Endodermal cell (in vitro differentiated cells): ENCODE data around the gene CCL27. TPM values are rescaled to one million over a fixed set of nuclear protein-coding genes. Genes with fewer than 3 reads are reported as not detected.

Experiments used
- DNase-seq: peaks from one replicate; pipeline ENCODE4 v3.0.0-alpha.2; 2017
- H3K27ac ChIP-seq: 2 replicates; pipeline ENCODE4 v1.5.1; 2013; ENCODE audit warnings: mild to moderate bottlenecking, low read depth, low read length, moderate library complexity
- H3K27me3 ChIP-seq: 2 replicates; pipeline ENCODE4 v1.6.1; 2013; ENCODE audit warnings: mild to moderate bottlenecking, low read length, moderate library complexity; ENCODE audit not compliant: insufficient read depth, control insufficient read depth, poor library complexity, severe bottlenecking
- H3K36me3 ChIP-seq: 2 replicates; pipeline ENCODE4 v1.7.0; 2013; ENCODE audit warnings: mild to moderate bottlenecking, low read length, moderate library complexity; ENCODE audit not compliant: control insufficient read depth, insufficient read depth
- H3K4me1 ChIP-seq: one replicate; pipeline ENCODE4 v1.7.0; 2013; ENCODE audit warnings: low read length; ENCODE audit not compliant: control insufficient read depth, insufficient read depth
- H3K4me3 ChIP-seq: 2 replicates; pipeline ENCODE4 v1.5.1; 2013; ENCODE audit warnings: mild to moderate bottlenecking, low read length, moderate library complexity
- H3K9ac ChIP-seq: 2 replicates; pipeline ENCODE4 v1.6.1; 2013; ENCODE audit warnings: mild to moderate bottlenecking, low read length, moderate library complexity; ENCODE audit not compliant: poor library complexity, severe bottlenecking; ENCODE audit errors: extremely low read depth
- H3K9me3 ChIP-seq: 2 replicates; pipeline ENCODE4 v1.6.1; 2013; ENCODE audit warnings: mild to moderate bottlenecking, low read length, moderate library complexity; ENCODE audit not compliant: control insufficient read depth
- H3K27ac Mint-ChIP-seq: 2 replicates; pipeline ENCODE4 v1.8.0; 2020; ENCODE audit warnings: mixed read lengths
- H3K27me3 Mint-ChIP-seq: 2 replicates; pipeline ENCODE4 v1.8.0; 2021; ENCODE audit warnings: mild to moderate bottlenecking, mixed read lengths; ENCODE audit not compliant: insufficient read depth
- H3K36me3 Mint-ChIP-seq: 2 replicates; pipeline ENCODE4 v1.8.0; 2020; ENCODE audit warnings: low read depth, mixed read lengths
- H3K4me1 Mint-ChIP-seq: 2 replicates; pipeline ENCODE4 v1.8.0; 2020; ENCODE audit warnings: mixed read lengths
- H3K4me3 Mint-ChIP-seq: 2 replicates; pipeline ENCODE4 v1.8.0; 2020; ENCODE audit warnings: mild to moderate bottlenecking, moderate library complexity, mixed read lengths
- H3K9me3 Mint-ChIP-seq: 2 replicates; pipeline ENCODE4 v1.8.0; 2020; ENCODE audit warnings: mild to moderate bottlenecking, mixed read lengths
- whole genome bisulfite sequencing, 2 experiments: methylation state at CpG; one replicate each; pipeline versions ENCODE4 v1.1.5 to v1.1.7; 2013; ENCODE audit warnings: missing lambda C conversion rate in 2 of 2, mixed read lengths in 1 of 2; ENCODE audit not compliant: insufficient coverage in 1 of 2, insufficient read length in 1 of 2; 5-methylcytosine and 5-hydroxymethylcytosine counted together
- total RNA-seq, 2 donors: library from RNA; stranded (reverse); fragmentation: NEBNext Ultra II Directional in 1 of 2; extraction: Animal tissue kit (Norgen Biotek cat#: 25700) in 1 of 2; gene quantifications; 2 replicates in 1 of 2; 3 replicates in 1 of 2; pipeline ENCODE4 v1.2.1, GENCODE V29; 2021
- TF ChIP-seq, protein P1 (sequence below): fragments of 200-600 bp; sonication (generic); conservative IDR thresholded peaks from 2 replicates; pipeline ENCODE4 v1.5.0; 2021; ENCODE audit warnings: antibody characterized with exemption, mild to moderate bottlenecking

CCL27 gene
- total RNA-seq, 2 donors from 2014 or later = not detected

- no peaks in the 10 kb centered on the region for H3K36me3 ChIP-seq
- no peak overlapping the region for H3K27ac ChIP-seq
Observed at GRCh38 chr9:34638138-34638445, 24.4 kb downstream of the CCL27 start.

DNA sequence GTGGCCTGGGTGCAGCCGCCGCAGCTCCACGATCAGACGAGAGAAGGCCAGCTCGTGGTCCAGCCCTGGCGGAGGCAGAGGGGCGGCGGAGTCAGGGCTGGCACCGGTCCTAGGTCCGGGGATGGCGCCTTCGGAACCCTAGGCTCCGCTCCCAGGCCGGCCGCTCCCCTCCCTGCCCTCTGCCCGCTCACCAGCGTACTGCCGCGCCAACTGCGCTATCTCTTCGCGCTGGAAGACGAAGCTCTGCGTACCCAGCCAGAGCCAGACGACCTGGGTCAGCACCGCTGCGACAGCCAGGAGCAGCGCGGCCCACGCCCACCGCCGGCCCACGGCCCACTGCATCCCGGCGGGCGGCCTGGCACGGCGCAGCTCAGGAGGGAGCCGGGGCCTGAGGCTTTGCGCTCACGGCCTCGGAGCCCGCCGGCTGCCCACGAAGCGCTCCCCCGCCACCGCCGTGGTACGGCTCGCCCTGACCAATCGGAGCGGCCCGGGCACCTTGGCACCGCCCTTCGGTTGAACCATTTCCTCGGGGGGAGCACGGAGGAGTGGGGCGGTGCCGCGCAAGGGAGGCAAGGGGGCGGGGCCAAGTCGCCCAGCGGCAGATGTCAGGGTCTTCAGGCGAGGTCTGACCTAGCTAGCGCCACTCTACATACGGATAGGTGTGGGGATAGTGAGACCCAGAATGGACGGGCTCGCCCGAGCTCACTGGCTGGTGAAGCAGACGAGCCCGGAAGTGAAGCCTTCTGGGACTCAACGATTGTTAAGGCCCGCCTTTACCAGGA, 24.9 kb downstream of the CCL27 start, which contains the start of gene SIGMAR1:
SIGMAR1 (minus strand) TSS at position 432 of the 782 bp plus-strand sequence; CDS start at position 342, 90 bp downstream.
- H3K36me3 Mint-ChIP-seq = peaks cover 11% of the 10 kb centered on the region
- H3K4me1 Mint-ChIP-seq = peaks cover 18% of the 10 kb centered on the region
- peak within 1 kb of the TSS; percentile 79 for H3K27ac Mint-ChIP-seq
- no peaks in the 10 kb centered on the region for H3K9me3 Mint-ChIP-seq
- H3K4me3 Mint-ChIP-seq = peak within 1 kb of the TSS; percentile 69
- Histone ChIP-seq H3K9me3 (no peaks in the 10 kb centered on the region), H3K27me3 (no peaks in the 10 kb centered on the region), H3K4me3 (peak within 1 kb of the TSS; percentile 84), H3K4me1 (no peaks in the 10 kb centered on the region), H3K27ac (no peak within 1 kb of the TSS), H3K9ac (peak within 1 kb of the TSS; percentile 15), H3K36me3 (no peaks in the 10 kb centered on the region)
- peaks cover 15% of the 10 kb centered on the region for H3K27me3 Mint-ChIP-seq
- peak; percentile 98 for DNase-seq
- TF ChIP-seq, protein P1, sequence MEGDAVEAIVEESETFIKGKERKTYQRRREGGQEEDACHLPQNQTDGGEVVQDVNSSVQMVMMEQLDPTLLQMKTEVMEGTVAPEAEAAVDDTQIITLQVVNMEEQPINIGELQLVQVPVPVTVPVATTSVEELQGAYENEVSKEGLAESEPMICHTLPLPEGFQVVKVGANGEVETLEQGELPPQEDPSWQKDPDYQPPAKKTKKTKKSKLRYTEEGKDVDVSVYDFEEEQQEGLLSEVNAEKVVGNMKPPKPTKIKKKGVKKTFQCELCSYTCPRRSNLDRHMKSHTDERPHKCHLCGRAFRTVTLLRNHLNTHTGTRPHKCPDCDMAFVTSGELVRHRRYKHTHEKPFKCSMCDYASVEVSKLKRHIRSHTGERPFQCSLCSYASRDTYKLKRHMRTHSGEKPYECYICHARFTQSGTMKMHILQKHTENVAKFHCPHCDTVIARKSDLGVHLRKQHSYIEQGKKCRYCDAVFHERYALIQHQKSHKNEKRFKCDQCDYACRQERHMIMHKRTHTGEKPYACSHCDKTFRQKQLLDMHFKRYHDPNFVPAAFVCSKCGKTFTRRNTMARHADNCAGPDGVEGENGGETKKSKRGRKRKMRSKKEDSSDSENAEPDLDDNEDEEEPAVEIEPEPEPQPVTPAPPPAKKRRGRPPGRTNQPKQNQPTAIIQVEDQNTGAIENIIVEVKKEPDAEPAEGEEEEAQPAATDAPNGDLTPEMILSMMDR = no peak
- WGBS, 2 experiments = 2% methylated on average over 74 of the region's 74 CpGs; no CpG with 5 or more reads in 1 of the 2 experiments

More at GRCh38 chr9:34638138-34638445, 24.4 kb downstream of the CCL27 start:
- Histone ChIP-seq H3K4me1 (no peaks in the 10 kb centered on the region), H3K9me3 (no peaks in the 10 kb centered on the region), H3K27me3 (no peaks in the 10 kb centered on the region), H3K9ac (peak overlapping the region; percentile 15), H3K4me3 (peak overlapping the region; percentile 84)
- Mint-ChIP-seq H3K4me1 (peaks cover 18% of the 10 kb centered on the region), H3K9me3 (no peaks in the 10 kb centered on the region), H3K4me3 (peak overlapping the region; percentile 69), H3K27me3 (peaks cover 11% of the 10 kb centered on the region), H3K27ac (peak overlapping the region; percentile 79), H3K36me3 (peaks cover 11% of the 10 kb centered on the region)
- no peak for DNase-seq
- TF ChIP-seq, protein P1 = no peak
- WGBS, 2 experiments = 34 to 53% methylated on average over 2 to 7 of the region's 7 CpGs

GRCh38 chr9:34636791-34637355, 25.6 kb downstream of the CCL27 start:
- H3K36me3 ChIP-seq = no peaks in the 10 kb centered on the region
- Mint-ChIP-seq H3K27me3 (peaks cover 22% of the 10 kb centered on the region), H3K36me3 (peaks cover 11% of the 10 kb centered on the region), H3K4me3 (peak overlapping the region; percentile 69), H3K4me1 (peaks cover 18% of the 10 kb centered on the region), H3K27ac (no peak overlapping the region), H3K9me3 (no peaks in the 10 kb centered on the region)
- H3K9ac ChIP-seq = peak overlapping the region; percentile 6
- H3K27ac ChIP-seq = no peak overlapping the region
- H3K9me3 ChIP-seq = no peaks in the 10 kb centered on the region
- no peaks in the 10 kb centered on the region for H3K4me1 ChIP-seq
- TF ChIP-seq, protein P1 = no peak
- 26 to 34% methylated on average over 14 to 23 of the region's 23 CpGs for WGBS, 2 experiments
- no peak for DNase-seq
- H3K4me3 ChIP-seq = peak overlapping the region; percentile 84
- H3K27me3 ChIP-seq = peaks cover 6% of the 10 kb centered on the region
